DND-41 (cell line): ENCODE measurements around the gene UBE2E1.

Source experiments
- ATAC-seq: fragments of 200-7000 bp; cut with Tn5 transposase; 3 replicates; pipeline ENCODE4 v1.9.1; 2021; ENCODE audit warnings: low read depth; ENCODE audit not compliant: insufficient read depth
- DNase-seq: peaks from one replicate; pipeline ENCODE4 v3.0.0-alpha.2; 2020
- H2AFZ ChIP-seq: 2 replicates; pipeline ENCODE4 v1.6.0; 2012; ENCODE audit warnings: low read depth, low read length
- H3K27ac ChIP-seq: 2 replicates; pipeline ENCODE4 v1.5.1; 2012; ENCODE audit warnings: low read length, inconsistent platforms
- H3K27me3 ChIP-seq: fragments of 200-600 bp; sonication (generic); 2 replicates; pipeline ENCODE4 v1.6.0; 2012; ENCODE audit warnings: low read length, mild to moderate bottlenecking, inconsistent platforms; ENCODE audit not compliant: insufficient read depth, poor library complexity
- H3K36me3 ChIP-seq: 2 replicates; pipeline ENCODE4 v1.5.1; 2012; ENCODE audit warnings: low read length, inconsistent platforms; ENCODE audit not compliant: insufficient read depth
- H3K4me1 ChIP-seq: 2 replicates; pipeline ENCODE4 v1.5.1; 2012; ENCODE audit warnings: mild to moderate bottlenecking, low read length; ENCODE audit not compliant: insufficient read depth
- H3K4me2 ChIP-seq: 2 replicates; pipeline ENCODE4 v1.6.0; 2012; ENCODE audit warnings: mild to moderate bottlenecking, moderate library complexity, low read length, inconsistent platforms; ENCODE audit not compliant: insufficient read depth
- H3K4me3 ChIP-seq, 2 experiments: fragments of 200-600 bp in 1 of 2; shearing (Covaris generic) in 1 of 2; 2 replicates each; pipeline ENCODE4 v1.5.1; 2012 to 2016; ENCODE audit warnings: inconsistent platforms in 2 of 2, low read length in 2 of 2, mild to moderate bottlenecking in 2 of 2, low read depth in 1 of 2, moderate library complexity in 1 of 2
- H3K79me2 ChIP-seq: 2 replicates; pipeline ENCODE4 v1.6.0; 2012; ENCODE audit warnings: low read length, inconsistent platforms; ENCODE audit not compliant: insufficient read depth
- H3K9ac ChIP-seq: 2 replicates; pipeline ENCODE4 v1.6.0; 2012; ENCODE audit warnings: low read depth, mild to moderate bottlenecking, inconsistent platforms, low read length, moderate library complexity
- H3K9me3 ChIP-seq: 2 replicates; pipeline ENCODE4 v1.5.1; 2012; ENCODE audit warnings: low read length, moderate library complexity, mild to moderate bottlenecking, inconsistent platforms; ENCODE audit not compliant: insufficient read depth, severe bottlenecking
- H4K20me1 ChIP-seq: 2 replicates; pipeline ENCODE4 v1.6.0; 2012; ENCODE audit warnings: low read length; ENCODE audit not compliant: insufficient read depth
- EZH2 ChIP-seq: IDR thresholded peaks from 3 replicates; pipeline ENCODE4 v1.6.1; 2012; ENCODE audit warnings: borderline replicate concordance, low read depth, mild to moderate bottlenecking, moderate library complexity, low read length, inconsistent platforms; ENCODE audit not compliant: severe bottlenecking
- TF ChIP-seq, protein P1 (sequence below): IDR thresholded peaks from 2 replicates; pipeline ENCODE4 v1.5.1; 2012; ENCODE audit warnings: borderline replicate concordance, low read length, moderate library complexity, mild to moderate bottlenecking; ENCODE audit not compliant: poor library complexity, severe bottlenecking; ENCODE audit errors: extremely low read depth

Gene UBE2E1

DNA sequence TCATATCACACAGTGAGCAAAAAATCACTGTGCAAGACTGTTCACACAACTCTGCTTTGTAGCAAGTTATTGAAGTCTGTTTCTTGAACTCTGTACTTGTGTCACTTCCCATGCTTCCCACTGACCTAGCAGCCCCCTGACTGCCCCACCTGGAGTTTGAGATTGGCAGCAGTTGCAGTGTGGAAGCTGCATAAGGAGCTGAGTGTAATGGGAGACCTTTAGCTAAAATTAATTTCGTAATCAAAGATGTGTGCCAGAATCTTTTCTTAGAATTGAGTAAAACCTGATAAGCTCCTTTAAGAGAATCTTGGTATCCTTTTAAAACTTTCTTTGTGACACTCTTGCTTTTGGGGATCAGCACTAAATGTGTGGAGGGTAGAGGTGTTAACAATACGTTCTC lies 68.2 kb downstream of the UBE2E1 start:
- H3K36me3 ChIP-seq, result no peaks in the 10 kb centered on the region
- H3K4me2 ChIP-seq, result no peak overlapping the region
- H3K27ac ChIP-seq, result no peak overlapping the region
- H3K79me2 ChIP-seq, result peaks cover 39% of the 10 kb centered on the region
- H3K27me3 ChIP-seq, result no peaks in the 10 kb centered on the region
- H3K4me3 ChIP-seq, result no peak overlapping the region
- H3K4me1 ChIP-seq, result no peaks in the 10 kb centered on the region
- H2AFZ ChIP-seq, result no peak overlapping the region
- no peak for ATAC-seq
- no peak overlapping the region for H3K9ac ChIP-seq
- peaks cover 23% of the 10 kb centered on the region for H4K20me1 ChIP-seq
- no peak for DNase-seq
- H3K9me3 ChIP-seq, result no peaks in the 10 kb centered on the region
- TF ChIP-seq EZH2, result no peak
- TF ChIP-seq, protein P1, sequence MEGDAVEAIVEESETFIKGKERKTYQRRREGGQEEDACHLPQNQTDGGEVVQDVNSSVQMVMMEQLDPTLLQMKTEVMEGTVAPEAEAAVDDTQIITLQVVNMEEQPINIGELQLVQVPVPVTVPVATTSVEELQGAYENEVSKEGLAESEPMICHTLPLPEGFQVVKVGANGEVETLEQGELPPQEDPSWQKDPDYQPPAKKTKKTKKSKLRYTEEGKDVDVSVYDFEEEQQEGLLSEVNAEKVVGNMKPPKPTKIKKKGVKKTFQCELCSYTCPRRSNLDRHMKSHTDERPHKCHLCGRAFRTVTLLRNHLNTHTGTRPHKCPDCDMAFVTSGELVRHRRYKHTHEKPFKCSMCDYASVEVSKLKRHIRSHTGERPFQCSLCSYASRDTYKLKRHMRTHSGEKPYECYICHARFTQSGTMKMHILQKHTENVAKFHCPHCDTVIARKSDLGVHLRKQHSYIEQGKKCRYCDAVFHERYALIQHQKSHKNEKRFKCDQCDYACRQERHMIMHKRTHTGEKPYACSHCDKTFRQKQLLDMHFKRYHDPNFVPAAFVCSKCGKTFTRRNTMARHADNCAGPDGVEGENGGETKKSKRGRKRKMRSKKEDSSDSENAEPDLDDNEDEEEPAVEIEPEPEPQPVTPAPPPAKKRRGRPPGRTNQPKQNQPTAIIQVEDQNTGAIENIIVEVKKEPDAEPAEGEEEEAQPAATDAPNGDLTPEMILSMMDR, result no peak

DNA sequence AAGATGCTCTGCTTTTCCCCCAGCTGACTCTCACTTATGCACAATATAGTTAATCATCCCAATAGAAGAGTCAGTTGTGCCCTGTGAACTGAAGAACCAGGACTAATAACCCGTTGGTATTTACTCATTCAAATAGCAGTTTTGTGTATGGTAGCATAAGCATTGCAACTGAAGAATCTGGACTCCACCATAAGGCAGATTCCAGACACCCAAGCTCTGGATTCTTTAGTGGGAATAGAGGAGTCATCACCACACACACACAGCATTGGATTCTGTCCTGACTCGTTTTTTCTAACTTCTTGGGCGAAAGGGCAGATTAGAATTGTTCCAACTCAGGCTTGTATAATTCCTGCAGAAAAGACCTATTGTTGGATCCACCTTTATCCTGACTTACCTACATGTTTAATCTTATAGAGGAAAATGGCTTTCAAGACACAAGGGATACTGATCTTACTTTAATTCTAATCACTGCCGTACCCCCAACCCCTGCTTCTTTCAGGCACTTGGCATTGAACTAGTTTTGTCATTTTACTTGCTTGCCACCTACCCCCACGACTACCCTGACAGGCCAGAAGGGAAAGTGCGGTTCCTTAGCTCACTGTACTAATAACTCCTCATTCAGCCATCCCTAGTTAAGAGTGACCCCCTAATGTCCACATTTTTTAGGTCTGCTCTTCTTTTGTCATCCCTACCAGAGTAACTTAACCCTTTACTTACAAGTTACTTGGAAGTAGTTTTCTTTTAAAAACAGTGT lies 68.8 kb downstream of the UBE2E1 start:
- no peak for DNase-seq
- H3K4me2 ChIP-seq, result no peak overlapping the region
- no peak overlapping the region for H3K27ac ChIP-seq
- no peak overlapping the region for H3K4me3 ChIP-seq
- H4K20me1 ChIP-seq, result peaks cover 26% of the 10 kb centered on the region
- no peaks in the 10 kb centered on the region for H3K4me1 ChIP-seq
- no peak for ATAC-seq
- H3K79me2 ChIP-seq, result peaks cover 36% of the 10 kb centered on the region
- H3K36me3 ChIP-seq, result 0 out of 2 replicates have a peak, but pooled peaks cover 2% of the 10 kb centered on the region
- TF ChIP-seq, protein P1, result no peak
- TF ChIP-seq EZH2, result no peak
- no peak overlapping the region for H3K9ac ChIP-seq
- no peaks in the 10 kb centered on the region for H3K27me3 ChIP-seq
- no peak overlapping the region for H2AFZ ChIP-seq
- no peaks in the 10 kb centered on the region for H3K9me3 ChIP-seq

DNA sequence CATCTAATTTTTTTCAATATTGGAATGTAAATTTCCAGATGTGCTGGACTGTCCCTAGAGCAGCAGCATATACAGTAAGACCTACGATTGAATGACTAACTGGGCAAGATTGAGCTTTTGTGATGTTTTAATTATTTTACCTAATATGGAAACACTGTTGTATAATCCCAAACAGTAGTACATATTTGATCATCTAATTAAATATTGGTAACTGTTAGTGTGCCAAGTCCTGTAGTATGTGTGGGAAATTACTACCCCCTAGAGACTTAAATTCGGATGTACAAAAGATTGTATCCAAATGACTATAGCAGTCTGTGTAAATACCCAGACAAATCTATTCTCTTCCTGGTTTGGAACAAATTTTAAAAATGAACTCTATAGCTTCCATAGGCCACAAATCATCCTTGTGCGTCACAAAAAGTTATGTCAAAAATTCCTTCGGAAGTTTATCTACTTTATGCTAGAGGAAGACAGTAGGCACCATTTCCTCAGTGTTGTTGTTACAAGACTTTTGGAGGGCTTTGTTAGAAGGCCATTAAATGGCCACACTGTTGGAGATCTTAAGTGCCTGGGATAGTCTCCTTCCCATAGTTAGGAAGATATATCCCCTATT lies 69.5 kb downstream of the UBE2E1 start:
- DNase-seq, result no peak
- H4K20me1 ChIP-seq, result peaks cover 23% of the 10 kb centered on the region
- H3K36me3 ChIP-seq, result 0 out of 2 replicates have a peak, but pooled peaks cover 2% of the 10 kb centered on the region
- TF ChIP-seq EZH2, result no peak
- TF ChIP-seq, protein P1, result no peak
- no peak overlapping the region for H3K4me3 ChIP-seq
- no peaks in the 10 kb centered on the region for H3K27me3 ChIP-seq
- H3K79me2 ChIP-seq, result peaks cover 30% of the 10 kb centered on the region
- H3K4me1 ChIP-seq, result no peaks in the 10 kb centered on the region
- ATAC-seq, result no peak
- H2AFZ ChIP-seq, result no peak overlapping the region
- no peak overlapping the region for H3K9ac ChIP-seq
- no peak overlapping the region for H3K27ac ChIP-seq
- H3K9me3 ChIP-seq, result no peaks in the 10 kb centered on the region
- H3K4me2 ChIP-seq, result no peak overlapping the region
